Ovary (tissue), 9 donors: ENCODE results near the gene UBAP1. TPM values are rescaled to one million over a fixed set of nuclear protein-coding genes. Genes with fewer than 3 reads are reported as not detected.

Source experiments
- DNase-seq, 5 donors: peaks; one replicate each; pipeline ENCODE4 v3.0.0-alpha.2; 2019 to 2020
- H3K27ac ChIP-seq, 2 donors: fragments of 200-600 bp; one replicate each; pipeline versions ENCODE4 v1.5.1 to v1.8.0; 2019 to 2022
- H3K27me3 ChIP-seq: fragments of 200-600 bp; one replicate; pipeline ENCODE4 v1.8.0; 2022
- H3K36me3 ChIP-seq: fragments of 200-600 bp; sonication (generic); one replicate; pipeline ENCODE4 v1.5.1; 2019
- H3K4me1 ChIP-seq: one replicate; pipeline ENCODE4 v1.8.1; 2013; ENCODE audit warnings: mild to moderate bottlenecking, moderate library complexity; ENCODE audit not compliant: insufficient read depth
- H3K4me3 ChIP-seq: fragments of 200-600 bp; sonication (generic); one replicate; pipeline ENCODE4 v1.5.1; 2017
- H3K9me3 ChIP-seq, 2 donors: fragments of 200-600 bp in 1 of 2; sonication (generic) in 1 of 2; one replicate each; pipeline versions ENCODE4 v1.5.1 to v1.8.1; 2013 to 2019; ENCODE audit warnings: mild to moderate bottlenecking in 1 of 2, moderate library complexity in 1 of 2
- CTCF ChIP-seq, 3 donors: fragments of 450-650 bp in 2 of 3; fragments of 200-600 bp in 1 of 3; IDR thresholded peaks; one replicate each; pipeline versions ENCODE4 v1.5.1 to v1.8.0; 2016 to 2022; ENCODE audit warnings: antibody characterized with exemption in 3 of 3, mild to moderate bottlenecking in 1 of 3
- EP300 ChIP-seq: sonication (generic); formaldehyde crosslinking; IDR thresholded peaks from one replicate; pipeline ENCODE4 v1.6.1; 2017; ENCODE audit warnings: antibody characterized with exemption
- POLR2A ChIP-seq: fragments of 450-650 bp; IDR thresholded peaks from one replicate; pipeline ENCODE4 v1.6.1; 2017; ENCODE audit warnings: antibody characterized with exemption, mild to moderate bottlenecking, moderate library complexity
- WGBS, 3 donors: extraction: QIAGEN DNeasy Blood & Tissue Kit in 1 of 3; methylation state at CpG; one replicate each; pipeline versions ENCODE4 v1.1.5 to v1.1.7; 2013 to 2017; 5-methylcytosine and 5-hydroxymethylcytosine counted together
- intact Hi-C, 4 donors: fragments of 100-400 bp; cut with DNase I; formaldehyde crosslinking; loops; one replicate each; pipeline versions ENCODE4 v1.11.0 to v1.15.1; 2022 to 2023
- polyA plus RNA-seq, 2 donors: library from polyadenylated mRNA; stranded (reverse); fragments of 200-250 nt in 1 of 2; fragments of 350-450 nt in 1 of 2; fragmentation: Illumina TruSeq in 1 of 2; extraction: RNeasy Lipid Tissue Mini Kit (QIAGEN cat#74804) in 1 of 2; gene quantifications; one replicate each; pipeline ENCODE4 v1.2.3, GENCODE V29; 2013 to 2014
- total RNA-seq, 7 donors: library from RNA; depleted of rRNA in 2 of 7; stranded (reverse); fragments of >200 nt in 2 of 7; fragmentation: NEBNext Ultra II Directional in 3 of 7; extraction: Animal tissue kit (Norgen Biotek cat#: 25700) in 3 of 7; gene quantifications; one replicate each; pipeline versions ENCODE4 v1.1.0 to v1.2.4, GENCODE V29; 2016 to 2023
- donor health status: DM: no; HTN: no; CAD: no; lungs with moderate emphysema.
- donor health status: DM: no; HTN: no; CAD: no.
- donor health status: Bipolar disorder and iron deficiency.
- donor health status: DM: yes; HTN: yes; CAD: no.
- donor health status: DM: no; HTN: no; CAD: no.
- donor health status: DM: yes; HTN: yes; CAD: no.

Gene UBAP1
- total and polyA plus RNA-seq, 9 donors = 25.8 to 93.9 (median 44.8) TPM

- TF ChIP-seq CTCF (IDR thresholded peaks at IDR 0.05) (no peak), EP300 (no peak), POLR2A (no peak)
- peaks cover 3% of the 10 kb centered on the region for H3K4me1 ChIP-seq
- WGBS, 3 donors = 3% methylated on average over 30 of the region's 30 CpGs
- no peaks in the 10 kb centered on the region for H3K36me3 ChIP-seq
- intact Hi-C loops = loop anchor here in 1 of 4 donors (5.0 kb wide), 3 partner anchors 37 to 73 kb away; partner anchors contain the start of gene DCAF12
- peak overlapping the region; percentile 88 to 98 for H3K27ac ChIP-seq
- no peaks in the 10 kb centered on the region for H3K27me3 ChIP-seq
- H3K4me3 ChIP-seq = peak overlapping the region; percentile 75
- H3K9me3 ChIP-seq = no peaks in the 10 kb centered on the region
- DNase-seq = no peak
These were observed 632 bp downstream of the UBAP1 start for GRCh38 chr9:34179213-34180136.

GRCh38 chr9:34185778-34186551 lies 7.1 kb downstream of the UBAP1 start:
- H3K4me1 ChIP-seq = peaks cover 10% of the 10 kb centered on the region
- peak in 3 of 5 donors; percentile 31 to 75 (median 43) for DNase-seq

GRCh38 chr9:34187891-34188240 lies 9.0 kb downstream of the UBAP1 start:
- Histone ChIP-seq H3K9me3 (no peaks in the 10 kb centered on the region), H3K4me3 (no peak overlapping the region), H3K27ac (no peak overlapping the region), H3K36me3 (no peaks in the 10 kb centered on the region), H3K4me1 (peaks cover 21% of the 10 kb centered on the region), H3K27me3 (no peaks in the 10 kb centered on the region)
- intact Hi-C loops = no loop called here
- DNase-seq = no peak
- WGBS, 3 donors = 57 to 78% (median 69%) methylated on average over 1 of the region's 1 CpG
- TF ChIP-seq EP300 (no peak), CTCF (IDR thresholded peaks at IDR 0.05) (no peak), POLR2A (no peak)

More at GRCh38 chr9:34185778-34186551, 7.1 kb downstream of the UBAP1 start:
- TF ChIP-seq POLR2A (no peak), EP300 (peak; percentile 88)
- intact Hi-C loops = no loop called here
- 55 to 59% (median 57%) methylated on average over 3 of the region's 3 CpGs for WGBS, 3 donors
- H3K36me3 ChIP-seq = no peaks in the 10 kb centered on the region
- no peak overlapping the region for H3K4me3 ChIP-seq
- no peaks in the 10 kb centered on the region for H3K27me3 ChIP-seq
- no peaks in the 10 kb centered on the region for H3K9me3 ChIP-seq
- peak overlapping the region; percentile 47 to 60 for H3K27ac ChIP-seq

GRCh38 chr9:34190996-34191892 lies 12.4 kb downstream of the UBAP1 start:
- Histone ChIP-seq H3K27ac (peak overlapping the region in 1 of 2 donors; percentile 36), H3K4me3 (no peak overlapping the region), H3K4me1 (peaks cover 17% of the 10 kb centered on the region), H3K36me3 (no peaks in the 10 kb centered on the region), H3K27me3 (no peaks in the 10 kb centered on the region), H3K9me3 (no peaks in the 10 kb centered on the region)
- 9 to 25% (median 9%) methylated on average over 5 of the region's 5 CpGs for WGBS, 3 donors
- no peak for DNase-seq
- intact Hi-C loops = no loop called here
- TF ChIP-seq EP300 = no peak
- no peak for TF ChIP-seq POLR2A
- TF ChIP-seq CTCF (IDR thresholded peaks at IDR 0.05) = peak in 1 of 3 donors; percentile 24
